ENCODE data around the gene TAAR2. TPM values are rescaled to one million over a fixed set of nuclear protein-coding genes. Genes with fewer than 3 reads are reported as not detected.
"Not testable (repeated sequence)": the region's sequence is repeated elsewhere in the genome, so short reads cannot be mapped to it uniquely, and the experiment has no call there.

The TAAR2 gene
- total RNA-seq, 2 donors from 2014 or later, result not detected

- H3K27me3 ChIP-seq, result no peaks in the 10 kb centered on the region
- no peak overlapping the region for H3K27ac ChIP-seq
- no peak overlapping the region for H3K4me3 ChIP-seq
- DNase-seq (ENCODE audit: low spot score), result no peak
- TF ChIP-seq, protein P1, sequence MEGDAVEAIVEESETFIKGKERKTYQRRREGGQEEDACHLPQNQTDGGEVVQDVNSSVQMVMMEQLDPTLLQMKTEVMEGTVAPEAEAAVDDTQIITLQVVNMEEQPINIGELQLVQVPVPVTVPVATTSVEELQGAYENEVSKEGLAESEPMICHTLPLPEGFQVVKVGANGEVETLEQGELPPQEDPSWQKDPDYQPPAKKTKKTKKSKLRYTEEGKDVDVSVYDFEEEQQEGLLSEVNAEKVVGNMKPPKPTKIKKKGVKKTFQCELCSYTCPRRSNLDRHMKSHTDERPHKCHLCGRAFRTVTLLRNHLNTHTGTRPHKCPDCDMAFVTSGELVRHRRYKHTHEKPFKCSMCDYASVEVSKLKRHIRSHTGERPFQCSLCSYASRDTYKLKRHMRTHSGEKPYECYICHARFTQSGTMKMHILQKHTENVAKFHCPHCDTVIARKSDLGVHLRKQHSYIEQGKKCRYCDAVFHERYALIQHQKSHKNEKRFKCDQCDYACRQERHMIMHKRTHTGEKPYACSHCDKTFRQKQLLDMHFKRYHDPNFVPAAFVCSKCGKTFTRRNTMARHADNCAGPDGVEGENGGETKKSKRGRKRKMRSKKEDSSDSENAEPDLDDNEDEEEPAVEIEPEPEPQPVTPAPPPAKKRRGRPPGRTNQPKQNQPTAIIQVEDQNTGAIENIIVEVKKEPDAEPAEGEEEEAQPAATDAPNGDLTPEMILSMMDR (IDR thresholded peaks at IDR 0.05), result no peak
- H3K36me3 ChIP-seq, result no peaks in the 10 kb centered on the region
- no peaks in the 10 kb centered on the region for H3K9me3 ChIP-seq
- H3K4me1 ChIP-seq, result no peaks in the 10 kb centered on the region
Measured at GRCh38 chr6:132648828-132649227, 24.8 kb upstream of the TAAR2 start.

DNA sequence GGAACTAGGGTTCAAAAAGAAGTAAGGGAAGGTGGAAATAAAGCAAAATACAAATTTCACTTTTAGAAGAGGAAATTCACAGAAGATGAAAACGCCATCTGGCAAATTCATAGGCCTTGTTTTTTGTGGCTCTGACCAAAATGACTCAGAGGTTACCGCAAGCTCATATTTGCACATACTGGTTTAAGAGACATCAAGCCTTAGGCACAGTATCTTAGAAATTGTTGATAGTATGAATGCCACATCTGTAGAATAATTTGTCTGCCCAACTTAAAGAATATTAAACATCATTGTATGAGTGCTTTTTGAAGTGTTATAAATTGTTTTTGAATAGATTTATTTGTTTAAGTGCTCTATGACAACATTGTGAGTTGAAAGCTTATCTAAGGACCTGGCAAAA lies 24.3 kb upstream of the TAAR2 start:
- no peaks in the 10 kb centered on the region for H3K27me3 ChIP-seq
- H3K4me1 ChIP-seq, result no peaks in the 10 kb centered on the region
- TF ChIP-seq, protein P1 (IDR thresholded peaks at IDR 0.05), result no peak
- no peaks in the 10 kb centered on the region for H3K36me3 ChIP-seq
- no peak for DNase-seq (ENCODE audit: low spot score)
- no peak overlapping the region for H3K27ac ChIP-seq
- H3K4me3 ChIP-seq, result no peak overlapping the region
- H3K9me3 ChIP-seq, result no peaks in the 10 kb centered on the region

DNA sequence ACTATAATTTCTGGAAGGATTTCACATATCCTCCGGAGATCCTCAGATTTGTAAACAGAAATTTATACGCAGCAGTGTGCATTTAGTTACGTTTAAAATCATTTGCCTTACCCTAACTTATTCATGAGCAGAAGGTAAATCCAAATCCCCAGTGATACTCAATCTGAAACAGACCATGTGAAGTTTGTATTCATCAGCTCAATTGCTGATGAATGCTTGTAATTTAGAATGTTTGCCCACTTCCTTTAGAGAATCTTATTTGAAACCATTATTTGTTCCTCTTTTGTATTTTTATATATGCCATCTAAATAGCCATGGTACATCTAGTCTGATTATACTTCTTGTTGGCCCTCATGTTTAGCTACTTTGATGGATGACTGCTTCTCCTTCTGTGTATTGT lies 19.5 kb upstream of the TAAR2 start:
- TF ChIP-seq, protein P1 (IDR thresholded peaks at IDR 0.05), result no peak
- Histone ChIP-seq H3K27ac (no peak overlapping the region), H3K4me1 (no peaks in the 10 kb centered on the region)

GRCh38 chr6:132637135-132637534 lies 13.1 kb upstream of the TAAR2 start:
- not testable (repeated sequence) for H3K4me1 ChIP-seq; H3K27me3 ChIP-seq; H3K9me3 ChIP-seq; H3K4me3 ChIP-seq; H3K27ac ChIP-seq; H3K36me3 ChIP-seq; DNase-seq (ENCODE audit: low spot score)

More for the DNA sequence above, 19.5 kb upstream of the TAAR2 start:
- Histone ChIP-seq H3K36me3 (no peaks in the 10 kb centered on the region), H3K27me3 (no peaks in the 10 kb centered on the region), H3K9me3 (no peaks in the 10 kb centered on the region), H3K4me3 (no peak overlapping the region)
- DNase-seq (ENCODE audit: low spot score), result no peak

DNA sequence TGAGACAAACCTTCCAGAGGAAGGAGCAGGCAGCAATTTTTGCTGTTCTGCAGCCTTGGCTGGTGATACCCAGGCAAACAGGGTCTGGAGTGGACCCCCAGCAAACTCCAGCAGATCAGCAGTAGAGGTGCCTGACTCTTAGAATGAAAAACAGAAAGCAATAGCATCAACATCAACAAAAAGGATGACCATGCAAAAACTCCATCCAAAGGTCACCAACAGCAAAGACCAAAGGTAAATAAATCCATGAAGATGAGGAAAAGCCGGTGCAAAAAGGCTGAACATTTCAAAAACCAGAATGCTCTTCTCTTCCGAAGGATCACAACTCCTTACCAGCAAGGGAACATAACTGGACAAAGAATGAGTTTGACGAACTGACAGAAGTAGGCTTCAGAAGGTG lies 11.8 kb upstream of the TAAR2 start:
- DNase-seq (ENCODE audit: low spot score); H3K4me1 ChIP-seq; H3K9me3 ChIP-seq; H3K4me3 ChIP-seq; H3K36me3 ChIP-seq; H3K27ac ChIP-seq; H3K27me3 ChIP-seq: not testable (repeated sequence)

DNA sequence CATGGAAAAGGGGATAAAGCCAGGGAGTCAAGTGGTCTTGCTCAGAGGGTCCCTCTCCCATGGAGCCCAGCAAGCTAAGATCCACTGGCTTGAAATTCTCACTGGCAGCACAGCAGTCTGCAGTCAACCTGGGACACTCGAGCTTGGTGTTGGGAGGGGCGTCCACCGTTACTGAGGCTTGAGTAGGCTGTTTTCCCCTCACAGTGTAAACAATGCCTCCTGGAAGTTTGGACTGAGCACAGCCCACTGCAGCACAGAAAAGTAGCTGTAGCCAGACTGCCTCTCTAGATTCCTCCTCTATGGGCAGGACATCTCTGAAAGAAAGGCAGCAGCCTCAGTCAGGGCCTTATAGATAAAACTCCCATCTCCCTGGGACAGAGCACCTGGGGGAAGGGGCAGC lies 11.2 kb upstream of the TAAR2 start:
- not testable (repeated sequence) for H3K4me1 ChIP-seq; H3K27me3 ChIP-seq; H3K27ac ChIP-seq; H3K4me3 ChIP-seq; H3K36me3 ChIP-seq; DNase-seq (ENCODE audit: low spot score); H3K9me3 ChIP-seq

- Histone ChIP-seq H3K27me3 (no peaks in the 10 kb centered on the region), H3K4me1 (no peaks in the 10 kb centered on the region), H3K27ac (no peak overlapping the region), H3K36me3 (no peaks in the 10 kb centered on the region), H3K4me3 (no peak overlapping the region), H3K9me3 (no peaks in the 10 kb centered on the region)
- TF ChIP-seq, protein P1 (IDR thresholded peaks at IDR 0.05), result no peak
- no peak for DNase-seq (ENCODE audit: low spot score)
Measured at GRCh38 chr6:132634796-132635195, 10.7 kb upstream of the TAAR2 start.

All from right atrium auricular region (tissue), 2 donors.